Cerebellar cortex (tissue), 1 donor: ENCODE results near the gene CHST13.

ENCODE experiments used
- DNase-seq: peaks from one replicate; pipeline ENCODE4 v3.0.0-alpha.2; 2015; ENCODE audit warnings: low spot score

The CHST13 gene

DNA sequence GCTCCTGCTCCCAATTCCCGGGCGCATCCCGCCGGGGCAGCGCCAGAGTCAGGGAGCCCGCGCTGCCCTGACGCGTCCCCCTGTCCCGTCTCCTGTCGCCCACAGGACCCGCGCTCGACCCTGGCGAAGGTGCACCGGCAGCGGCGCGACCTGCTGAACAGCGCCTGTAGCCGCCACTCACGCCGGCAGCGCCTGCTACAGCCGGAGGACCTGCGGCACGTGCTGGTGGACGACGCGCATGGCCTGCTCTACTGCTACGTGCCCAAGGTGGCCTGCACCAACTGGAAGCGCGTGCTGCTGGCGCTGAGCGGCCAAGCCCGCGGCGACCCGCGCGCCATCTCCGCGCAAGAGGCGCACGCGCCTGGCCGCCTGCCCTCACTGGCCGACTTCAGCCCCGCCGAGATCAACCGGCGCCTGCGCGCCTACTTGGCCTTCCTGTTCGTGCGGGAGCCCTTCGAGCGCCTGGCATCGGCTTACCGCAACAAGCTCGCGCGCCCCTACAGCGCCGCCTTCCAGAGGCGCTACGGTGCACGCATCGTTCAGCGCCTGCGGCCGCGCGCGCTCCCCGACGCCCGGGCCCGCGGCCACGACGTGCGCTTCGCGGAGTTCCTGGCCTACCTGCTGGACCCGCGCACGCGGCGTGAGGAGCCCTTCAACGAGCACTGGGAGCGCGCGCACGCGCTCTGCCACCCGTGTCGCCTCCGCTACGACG lies 17.8 kb downstream of the CHST13 start:
- no peak for DNase-seq

DNA sequence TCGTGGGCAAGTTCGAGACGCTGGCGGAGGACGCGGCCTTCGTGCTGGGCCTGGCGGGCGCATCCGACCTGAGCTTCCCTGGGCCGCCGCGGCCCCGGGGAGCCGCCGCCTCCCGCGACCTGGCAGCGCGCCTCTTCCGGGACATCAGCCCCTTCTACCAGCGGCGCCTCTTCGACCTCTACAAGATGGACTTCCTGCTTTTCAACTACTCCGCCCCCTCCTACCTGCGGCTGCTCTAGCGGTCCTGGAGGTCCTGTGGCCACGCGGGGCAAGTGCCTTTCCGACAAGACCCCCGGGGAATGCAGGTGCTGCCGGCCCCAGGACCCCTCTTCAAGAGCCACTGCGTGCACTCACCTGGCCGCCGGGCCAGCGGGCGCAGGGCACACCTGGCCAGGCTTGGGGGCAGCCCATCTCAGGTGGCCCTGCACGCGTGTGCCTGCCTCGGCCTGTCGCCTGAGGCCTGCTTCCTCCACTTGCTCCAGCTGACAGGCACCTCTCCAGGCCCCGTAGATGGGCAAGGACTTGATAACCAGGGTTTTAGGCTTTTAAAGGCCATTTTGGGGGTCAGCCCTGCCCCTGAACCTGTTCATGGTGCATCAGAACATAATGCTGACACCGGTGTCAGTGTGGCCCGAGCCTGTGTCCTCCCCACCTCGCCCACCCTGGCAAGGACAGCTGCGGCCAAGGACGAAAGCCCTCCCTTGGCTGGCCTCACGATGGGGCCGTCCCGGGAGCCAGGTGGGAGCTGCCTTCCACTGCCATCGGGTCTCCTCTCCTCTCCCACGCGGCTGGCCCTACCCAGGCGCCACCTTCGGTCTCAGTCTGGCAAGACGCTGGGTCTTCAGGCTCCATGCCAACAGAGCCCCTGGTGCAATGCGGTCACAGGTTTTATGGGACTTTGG lies 18.6 kb downstream of the CHST13 start:
- DNase-seq, result no peak

DNA sequence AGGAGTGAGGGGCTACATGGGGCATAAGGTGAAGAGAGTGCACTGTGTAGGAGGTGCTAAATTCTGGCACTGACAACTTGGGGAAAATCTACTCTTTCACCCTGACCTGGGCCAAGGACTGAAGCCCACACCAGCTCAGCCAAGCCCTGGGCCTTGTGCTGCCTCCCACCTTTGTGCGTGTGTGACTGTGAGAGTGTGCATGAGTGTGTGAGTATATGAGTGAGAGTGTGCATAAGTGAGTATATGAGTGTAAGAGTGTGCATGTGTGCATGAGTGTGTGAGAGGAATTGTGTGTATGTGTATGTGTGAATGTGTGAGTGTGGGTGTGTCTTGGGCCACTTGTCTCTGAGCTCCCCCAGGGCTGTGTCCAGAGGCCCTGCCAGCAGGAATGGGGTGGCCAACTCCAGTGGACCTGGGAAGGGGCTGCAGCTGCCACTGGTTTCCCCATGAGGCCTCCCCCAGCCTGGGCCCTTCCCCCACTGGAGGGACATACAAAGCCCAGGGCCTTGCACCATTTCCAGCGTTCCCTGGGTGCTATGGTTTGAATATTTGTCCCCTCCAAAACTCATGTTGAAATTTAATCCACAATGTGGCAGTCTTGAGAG lies 19.6 kb downstream of the CHST13 start:
- no peak for DNase-seq

DNA sequence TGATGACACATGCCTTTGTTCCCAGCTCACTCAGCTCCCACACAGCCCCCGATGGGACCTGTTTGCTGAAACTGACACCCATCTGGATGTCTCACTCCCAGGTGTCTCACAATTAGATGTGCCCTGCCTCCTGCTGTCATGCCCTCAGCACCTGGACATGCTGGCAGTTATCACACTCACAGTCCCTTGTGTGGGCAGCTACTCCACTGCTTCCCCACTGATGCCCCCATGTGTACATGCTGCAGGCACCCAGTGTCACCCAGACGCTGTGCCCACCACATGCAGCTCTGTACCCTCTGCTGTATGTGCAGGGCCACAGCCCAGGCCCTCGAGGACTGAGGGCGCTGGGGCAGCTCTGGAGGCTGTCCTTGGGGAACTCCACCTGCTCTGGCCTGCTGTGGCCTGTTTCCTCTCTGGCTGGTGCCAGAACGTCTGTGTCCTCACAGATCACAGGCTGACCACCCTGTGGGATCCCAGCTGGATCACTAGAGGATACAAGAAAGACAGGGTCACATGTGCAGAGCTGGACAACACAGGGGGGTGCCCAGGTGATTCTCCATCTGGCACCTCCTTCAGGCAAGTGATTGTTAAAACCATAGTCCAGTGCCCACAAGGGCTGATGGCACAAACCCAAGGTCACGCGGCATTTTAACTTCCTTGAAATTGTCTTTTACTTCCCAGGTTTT lies 20.8 kb downstream of the CHST13 start:
- no peak for DNase-seq

DNA sequence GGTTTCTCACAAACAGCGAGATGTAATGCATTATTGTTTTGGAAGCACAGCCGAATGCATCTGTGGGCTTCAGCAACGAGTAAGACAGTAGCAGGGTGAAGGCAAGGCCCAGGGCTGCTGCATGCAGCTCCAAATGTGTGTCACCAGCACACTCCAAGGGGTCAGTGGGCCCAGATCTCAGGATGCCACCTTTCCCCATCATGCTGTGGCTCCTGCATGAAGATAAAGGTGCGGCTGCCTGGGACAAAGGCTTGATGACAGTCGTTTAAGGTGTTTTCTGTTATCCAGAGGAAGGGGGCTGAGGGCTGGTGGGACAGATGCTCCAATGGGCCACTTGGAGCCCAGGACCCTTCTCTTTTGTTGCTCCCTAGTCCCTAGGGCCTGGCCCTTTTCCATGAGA lies 21.6 kb downstream of the CHST13 start:
- DNase-seq, result no peak

DNA sequence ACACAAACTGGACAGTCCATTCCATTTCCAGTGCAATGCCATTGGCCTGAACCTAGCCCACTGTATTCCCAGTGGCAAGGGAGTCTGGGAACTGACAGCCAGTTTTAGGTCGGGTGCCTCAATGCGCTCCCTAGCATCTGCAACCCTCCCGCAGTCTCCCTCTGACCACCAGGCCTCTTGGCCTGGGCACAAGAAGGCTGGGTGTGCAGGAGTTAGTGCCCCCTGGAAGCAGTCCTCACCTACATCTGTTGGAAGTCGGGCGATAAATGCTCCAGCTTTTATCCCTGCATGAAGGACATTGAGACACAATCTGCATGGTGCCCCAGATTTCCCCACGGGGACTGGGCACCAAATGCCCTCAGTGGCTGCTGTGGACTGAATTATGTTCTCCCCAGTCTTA lies 22.1 kb downstream of the CHST13 start:
- DNase-seq, result no peak

DNA sequence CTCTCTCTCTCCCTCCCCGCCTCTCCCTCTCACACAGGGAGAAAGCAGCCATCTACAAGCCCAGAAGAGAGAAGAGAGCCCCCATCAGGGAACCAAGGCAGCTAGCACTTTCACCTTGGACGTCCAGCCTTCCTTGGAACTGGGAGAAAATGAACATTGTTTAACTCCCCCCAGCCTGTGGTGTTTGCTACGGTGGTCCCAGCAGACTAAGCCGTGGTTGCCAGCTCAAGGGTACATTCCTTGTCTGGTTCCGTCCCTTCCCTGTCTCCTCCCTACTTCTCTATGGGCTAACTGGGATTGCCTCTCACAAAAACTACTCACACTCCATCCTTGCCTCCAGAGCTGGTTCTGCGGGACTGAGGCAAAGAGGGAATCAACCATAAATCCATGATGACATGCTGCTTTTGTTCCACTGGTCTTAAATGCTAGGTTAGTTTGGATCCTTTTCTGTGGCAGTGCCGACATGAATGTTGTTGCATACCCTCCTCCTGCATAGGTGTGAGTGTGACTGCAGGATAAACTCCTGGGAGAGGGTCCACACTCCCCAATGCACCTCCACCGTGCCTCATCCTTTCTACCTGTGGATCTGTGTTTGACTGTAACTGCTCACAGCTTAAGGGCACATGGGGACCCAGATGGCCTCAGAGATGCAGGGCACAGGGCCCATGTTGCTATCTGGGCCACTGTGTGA lies 22.7 kb downstream of the CHST13 start:
- DNase-seq, result no peak

DNA sequence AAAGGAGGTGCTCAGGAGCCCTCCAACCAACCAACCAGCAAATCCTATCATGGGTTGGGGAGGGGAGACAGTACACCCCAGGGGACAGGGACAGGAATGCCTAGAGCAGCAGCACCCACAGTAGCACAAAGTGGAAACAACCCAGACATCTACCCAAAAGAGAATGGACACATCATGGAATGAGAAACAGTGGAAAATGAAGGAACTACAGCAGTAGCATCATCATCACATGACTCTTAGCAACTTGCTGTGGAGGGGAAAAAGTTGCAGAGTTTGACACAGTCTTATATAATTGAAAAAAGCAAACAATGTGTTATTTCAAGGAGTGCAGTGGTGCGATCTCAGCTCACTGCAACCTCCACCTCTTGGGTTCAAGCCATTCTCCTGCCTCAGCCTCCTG lies 23.8 kb downstream of the CHST13 start:
- no peak for DNase-seq

DNA sequence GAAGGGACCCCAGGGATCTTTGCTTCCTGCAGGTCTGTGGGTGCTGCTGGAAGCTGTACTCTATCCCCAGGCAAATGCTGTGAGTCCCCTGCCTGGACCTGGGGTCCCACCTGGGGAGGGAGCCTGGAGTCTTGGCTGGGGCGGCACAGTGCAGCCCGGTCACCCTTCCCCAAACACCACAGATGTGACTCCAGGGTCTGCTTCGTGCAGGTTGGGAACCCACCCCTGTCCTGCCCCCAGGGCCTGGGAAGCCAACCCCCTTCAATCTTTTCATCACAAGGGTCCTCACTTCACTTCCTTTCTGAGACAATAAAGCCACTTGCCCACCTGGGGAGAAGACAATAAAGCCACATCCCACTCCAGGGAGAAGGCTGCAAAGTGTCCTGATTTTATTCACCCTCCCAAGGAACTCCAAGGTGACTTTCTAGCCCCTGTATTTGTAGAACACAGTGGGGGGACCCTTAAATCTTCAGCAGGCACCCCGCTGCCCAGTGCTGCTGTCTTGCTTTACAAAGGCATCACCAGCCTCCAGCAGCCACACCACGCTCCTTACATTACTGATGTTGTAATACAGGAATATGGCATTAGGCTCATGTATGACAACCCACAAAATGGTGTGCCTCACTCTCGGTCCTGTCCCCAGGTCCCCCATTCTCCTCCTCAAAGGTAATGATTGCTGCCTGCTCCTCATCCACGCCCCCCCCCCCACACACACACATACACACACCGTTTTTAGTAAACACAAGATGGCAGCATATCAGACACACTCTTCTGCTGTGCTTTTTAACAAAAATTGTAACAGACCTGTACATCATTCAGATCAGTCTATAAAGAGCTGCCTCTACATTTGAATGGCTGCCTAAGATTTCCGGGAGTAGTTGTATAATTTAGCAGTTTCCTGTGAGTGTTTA lies 24.9 kb downstream of the CHST13 start:
- no peak for DNase-seq

DNA sequence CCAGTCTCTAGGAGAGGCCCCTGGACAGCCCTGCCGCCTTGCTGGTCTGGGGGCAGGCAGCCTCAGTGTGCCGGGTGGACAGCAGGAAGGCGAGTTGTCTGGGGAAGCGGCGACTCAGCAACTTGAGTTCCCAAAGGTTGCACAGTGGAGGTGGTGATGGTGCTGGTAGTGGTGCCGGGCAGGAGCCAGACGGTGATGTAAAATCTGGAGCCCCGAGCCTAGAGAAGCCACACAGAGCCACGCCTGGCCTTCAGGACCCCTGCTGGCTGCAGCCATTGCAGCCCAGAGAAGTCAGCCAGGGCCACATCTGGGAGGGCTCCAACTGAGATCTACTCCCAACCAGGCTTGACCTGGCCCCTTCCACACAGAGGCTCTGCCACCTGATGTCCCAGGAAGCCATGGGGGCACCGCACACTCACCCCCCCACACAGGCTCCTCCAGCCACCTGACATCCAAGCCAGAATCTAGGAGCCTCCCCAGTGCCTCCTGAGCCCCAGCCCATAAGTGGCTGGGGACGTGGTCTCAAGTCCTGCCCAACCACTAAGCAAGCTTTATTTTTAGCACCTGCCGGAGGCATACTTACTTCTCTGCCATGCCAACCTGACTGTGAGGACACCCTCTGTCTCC lies 26.0 kb downstream of the CHST13 start:
- no peak for DNase-seq

DNA sequence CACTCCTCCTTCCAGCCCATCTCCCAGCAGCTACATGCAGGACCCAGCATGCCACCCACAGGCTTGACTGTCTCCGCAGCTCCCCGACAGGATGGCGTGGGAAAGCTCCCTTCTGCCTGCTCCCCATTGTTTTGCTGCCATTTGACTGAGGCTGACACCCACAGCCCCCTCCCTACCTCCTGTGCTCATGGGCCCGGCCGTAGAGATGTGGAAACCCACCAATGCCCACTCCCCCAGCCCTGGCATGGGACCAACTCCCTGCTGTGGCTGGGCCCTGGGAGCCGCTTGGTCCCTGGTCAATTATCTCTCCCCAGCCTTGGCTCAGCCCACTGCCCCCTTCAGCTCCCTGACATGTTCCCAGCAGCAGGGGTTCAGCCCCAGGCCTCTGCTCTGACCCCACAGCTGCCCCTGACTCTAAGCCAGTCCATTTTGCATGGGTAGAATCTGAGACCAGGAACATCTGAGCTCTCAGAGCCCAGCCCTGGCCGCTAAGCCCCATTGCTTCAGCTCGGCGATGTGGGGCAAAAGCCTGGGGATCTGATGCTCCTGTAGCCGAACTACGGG lies 26.6 kb downstream of the CHST13 start:
- DNase-seq, result no peak

DNA sequence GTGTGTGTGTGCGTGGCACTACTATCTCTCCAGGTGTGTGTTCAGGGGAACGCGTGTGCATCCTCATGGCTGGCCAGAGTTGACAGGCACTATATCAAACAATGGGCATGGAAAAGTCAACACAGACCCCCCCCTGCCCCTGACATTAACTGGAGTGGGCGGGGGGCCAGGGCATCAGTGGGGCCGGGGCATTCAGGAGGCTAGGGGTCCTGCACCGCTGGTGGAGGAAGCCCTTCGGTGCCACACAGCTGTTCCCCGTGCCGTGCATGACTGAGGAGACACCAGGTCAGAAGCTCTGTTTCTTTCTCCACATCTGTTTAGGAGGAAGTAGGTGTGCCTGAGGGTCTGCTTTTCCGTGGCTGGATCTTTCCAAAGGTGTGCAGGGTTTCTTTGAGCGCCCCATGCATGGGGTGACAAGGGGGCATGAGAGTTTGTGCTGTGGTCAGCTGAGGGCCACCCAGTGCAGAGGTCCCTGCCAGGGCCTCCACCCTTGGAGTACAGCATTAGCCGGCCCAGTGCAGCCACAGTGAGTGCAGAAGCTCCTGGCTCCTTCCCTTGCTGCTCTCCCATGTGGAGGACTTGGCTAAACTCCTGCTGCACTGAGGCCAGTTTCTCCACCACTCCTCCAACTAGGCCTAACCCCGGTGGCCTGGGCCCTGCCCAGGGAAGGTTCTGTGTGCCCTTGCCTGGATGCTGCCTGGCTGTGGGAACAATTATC lies 27.3 kb downstream of the CHST13 start:
- DNase-seq, result peak; percentile 64

DNA sequence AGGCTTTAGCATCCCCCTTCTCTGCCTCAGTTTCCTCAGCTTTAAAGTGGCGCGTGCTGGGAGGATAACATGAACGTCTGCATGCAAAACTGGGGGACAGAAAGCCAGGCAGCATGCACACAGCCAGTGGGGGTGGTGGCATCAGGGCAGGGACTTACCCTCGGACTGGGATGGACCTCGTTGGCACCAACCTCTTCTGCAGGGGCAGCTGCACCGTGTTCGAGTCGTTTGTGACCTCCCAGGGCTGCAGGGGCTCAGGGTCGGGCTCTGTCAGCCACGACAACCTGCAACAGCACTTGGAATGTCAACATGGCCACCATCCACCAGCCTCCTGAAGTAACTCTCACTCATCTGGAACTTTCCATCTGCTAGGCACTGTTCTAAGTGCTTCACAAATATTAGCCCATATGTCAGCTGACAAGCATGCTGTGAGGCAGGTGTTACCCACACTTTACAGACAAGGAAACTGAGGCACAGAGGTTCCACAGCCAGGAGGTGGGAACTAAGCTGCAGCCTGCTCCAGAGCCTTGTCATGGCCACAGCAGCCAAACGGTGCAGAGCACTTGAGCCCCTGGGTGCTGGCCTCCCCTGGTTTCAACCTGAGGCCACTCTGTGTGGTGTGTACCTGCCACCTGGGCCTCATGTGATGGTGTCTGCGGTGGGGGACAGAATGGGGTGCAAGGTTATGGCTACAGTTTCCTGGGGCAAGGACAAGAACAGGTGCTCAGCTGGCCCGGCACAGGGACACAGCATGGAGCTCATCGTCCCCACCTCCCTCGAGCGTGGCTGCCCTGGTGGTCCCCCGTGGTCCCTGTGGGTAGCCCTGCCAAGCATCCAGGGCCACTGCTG lies 28.1 kb downstream of the CHST13 start:
- DNase-seq, result peak; percentile 25

DNA sequence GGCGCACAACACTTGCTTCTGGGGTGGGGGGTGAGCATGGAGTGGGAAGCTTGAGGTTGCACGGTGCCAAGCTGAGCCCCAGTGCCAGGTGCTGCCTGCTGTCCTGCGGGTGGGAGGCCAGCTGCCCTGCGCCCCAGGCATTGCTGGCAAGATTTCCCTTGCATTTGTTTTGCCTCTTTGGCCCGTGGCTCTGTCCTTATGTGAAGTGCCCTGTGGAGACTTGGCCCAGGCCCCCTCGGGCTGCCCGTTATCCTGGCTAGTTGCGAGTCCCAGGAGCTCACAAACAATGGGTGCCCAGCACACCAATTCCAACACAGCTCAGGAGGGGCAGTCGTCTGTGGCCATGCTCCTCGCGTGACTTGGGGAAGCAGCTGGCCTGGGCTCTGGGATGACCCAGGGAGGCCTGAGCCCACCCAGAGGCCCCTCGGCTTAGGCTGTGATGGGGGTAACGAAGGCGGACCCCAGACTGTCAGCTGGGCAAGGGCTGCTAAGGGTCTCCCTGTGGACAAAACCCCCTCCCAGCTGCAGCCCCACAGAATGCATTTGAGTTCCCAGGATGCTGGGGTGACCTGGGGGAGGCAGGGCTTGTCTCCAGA lies 28.8 kb downstream of the CHST13 start:
- peak; percentile 58 for DNase-seq

DNA sequence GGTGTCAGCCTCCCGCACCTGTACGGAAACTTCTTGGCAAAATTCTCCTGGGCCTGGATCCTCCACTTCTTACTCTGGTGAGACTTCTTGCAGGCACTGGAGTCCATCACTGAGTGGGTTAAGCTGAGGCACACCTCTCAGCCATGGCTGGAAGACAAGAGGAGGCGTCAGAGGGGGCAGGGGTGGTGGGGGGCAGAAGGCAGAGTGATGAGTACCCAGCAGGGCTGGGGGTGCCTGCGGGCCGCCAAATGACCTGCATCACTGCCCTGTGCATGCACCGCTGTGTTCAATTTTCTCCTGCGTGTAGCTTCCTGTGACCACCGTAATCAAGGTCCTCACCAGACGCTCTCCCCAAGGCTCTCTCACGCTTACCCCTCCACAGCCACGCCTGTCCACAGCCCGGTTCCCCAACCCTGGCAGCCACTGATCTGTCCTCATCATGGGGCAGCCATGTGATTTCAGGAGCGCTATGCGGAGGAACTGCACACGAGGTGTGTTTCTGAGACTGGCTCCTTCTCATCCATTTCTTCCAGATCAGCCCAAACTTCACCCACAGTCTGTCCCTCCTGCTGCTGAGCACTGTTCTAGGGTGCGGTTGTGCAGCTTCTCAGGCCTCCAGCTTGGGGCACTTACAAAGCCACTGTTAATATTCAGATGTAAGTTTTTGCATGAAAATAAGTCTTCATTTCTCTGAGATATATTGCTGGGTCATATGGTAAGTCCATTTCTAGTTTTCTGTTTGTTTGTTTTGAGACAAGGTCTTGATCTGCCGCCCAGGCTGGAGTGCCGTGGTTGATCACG lies 29.5 kb downstream of the CHST13 start:
- no peak for DNase-seq

DNA sequence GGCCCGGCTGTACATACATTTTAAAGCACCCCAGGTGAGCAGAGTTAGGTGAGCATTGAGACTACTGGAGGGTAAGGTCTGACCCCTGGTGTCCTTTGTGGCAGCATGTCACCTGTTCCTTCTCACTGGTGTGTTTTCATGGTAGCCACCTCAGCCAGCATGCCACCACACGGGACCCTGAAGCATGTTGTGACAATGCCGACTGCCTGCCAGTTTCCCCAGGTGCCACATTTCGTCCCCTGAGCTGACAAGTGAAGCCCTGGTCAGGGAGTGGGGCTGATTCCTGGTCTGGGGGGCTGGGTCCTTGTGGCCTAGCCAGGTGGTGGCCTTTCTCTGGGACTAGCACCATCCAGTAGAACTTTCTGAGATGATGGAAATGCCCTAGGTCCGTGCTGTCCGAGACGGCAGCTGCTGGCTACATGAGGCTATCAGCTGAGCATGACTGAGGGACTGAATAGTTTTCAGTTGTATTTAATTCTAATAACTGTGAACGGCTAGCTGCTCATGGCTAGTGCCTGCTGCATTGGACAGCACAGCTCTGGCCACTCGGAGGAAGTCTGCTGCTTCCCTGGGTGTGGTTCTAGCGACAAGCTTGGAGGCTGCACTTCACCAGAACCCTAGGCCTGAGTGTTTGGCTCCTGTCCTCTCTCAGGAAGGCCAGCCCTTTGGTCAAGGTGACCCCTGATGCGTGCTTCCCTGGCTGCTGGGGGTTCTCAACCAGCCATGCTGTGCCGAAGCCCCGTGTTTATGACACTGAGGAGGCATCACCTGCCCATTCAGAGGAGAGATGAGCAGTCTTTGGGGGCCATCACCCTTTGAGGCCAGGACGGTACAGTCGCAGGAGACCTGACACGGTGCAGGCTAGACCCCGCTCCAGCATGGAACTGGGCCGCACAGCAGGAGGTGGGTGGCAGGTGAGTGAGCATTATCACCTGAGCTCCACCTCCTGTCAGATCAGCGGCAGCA lies 30.9 kb downstream of the CHST13 start:
- DNase-seq, result no peak
